ENCODE data around the gene NLE1.
"Not testable (repeated sequence)": the region's sequence is repeated elsewhere in the genome, so short reads cannot be mapped to it uniquely, and the experiment has no call there.

The NLE1 gene

GRCh38 chr17:35174835-35175334 lies 32.8 kb upstream of the NLE1 start:
- DNase-seq (ENCODE audit: low read depth), result no peak
- TF ChIP-seq POLR2A (IDR thresholded peaks at IDR 0.05; ENCODE audit: extremely low read depth, insufficient read length) (no peak), MYC (IDR thresholded peaks at IDR 0.05; ENCODE audit: low read depth, low read length) (no peak), CTCF (IDR thresholded peaks at IDR 0.05; ENCODE audit: low read depth, low read length) (no peak)
- TF ChIP-seq, protein P1, sequence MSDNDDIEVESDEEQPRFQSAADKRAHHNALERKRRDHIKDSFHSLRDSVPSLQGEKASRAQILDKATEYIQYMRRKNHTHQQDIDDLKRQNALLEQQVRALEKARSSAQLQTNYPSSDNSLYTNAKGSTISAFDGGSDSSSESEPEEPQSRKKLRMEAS (IDR thresholded peaks at IDR 0.05; ENCODE audit: low read depth, low read length), result no peak

GRCh38 chr17:35172321-35172720 lies 30.2 kb upstream of the NLE1 start:
- H3K4me3 ChIP-seq (ENCODE audit: low read depth, low read length); DNase-seq (ENCODE audit: low read depth): not testable (repeated sequence)

More at GRCh38 chr17:35174835-35175334, 32.8 kb upstream of the NLE1 start:
- H3K4me3 ChIP-seq (ENCODE audit: low read depth, low read length), result no peak overlapping the region

- TF ChIP-seq POLR2A (IDR thresholded peaks at IDR 0.05; ENCODE audit: extremely low read depth, insufficient read length), result no peak
- no peak for TF ChIP-seq CTCF (IDR thresholded peaks at IDR 0.05; ENCODE audit: low read depth, low read length)
- TF ChIP-seq, protein P1 (IDR thresholded peaks at IDR 0.05; ENCODE audit: low read depth, low read length), result no peak
- no peak for TF ChIP-seq MYC (IDR thresholded peaks at IDR 0.05; ENCODE audit: low read depth, low read length)
- no peak overlapping the region for H3K4me3 ChIP-seq (ENCODE audit: low read depth, low read length)
- DNase-seq (ENCODE audit: low read depth), result no peak
These were observed 29.7 kb upstream of the NLE1 start for GRCh38 chr17:35171834-35172233.

- DNase-seq (ENCODE audit: low read depth), result peak; percentile 23
- no peak overlapping the region for H3K4me3 ChIP-seq (ENCODE audit: low read depth, low read length)
- TF ChIP-seq POLR2A (IDR thresholded peaks at IDR 0.05; ENCODE audit: extremely low read depth, insufficient read length) (no peak), CTCF (IDR thresholded peaks at IDR 0.05; ENCODE audit: low read depth, low read length) (no peak), MYC (IDR thresholded peaks at IDR 0.05; ENCODE audit: low read depth, low read length) (no peak)
- TF ChIP-seq, protein P1 (IDR thresholded peaks at IDR 0.05; ENCODE audit: low read depth, low read length), result no peak
These were observed 29.1 kb upstream of the NLE1 start for GRCh38 chr17:35170968-35171771.

GRCh38 chr17:35169835-35170363 lies 27.8 kb upstream of the NLE1 start:
- DNase-seq (ENCODE audit: low read depth), result no peak
- no peak overlapping the region for H3K4me3 ChIP-seq (ENCODE audit: low read depth, low read length)
- TF ChIP-seq MYC (IDR thresholded peaks at IDR 0.05; ENCODE audit: low read depth, low read length) (no peak), POLR2A (IDR thresholded peaks at IDR 0.05; ENCODE audit: extremely low read depth, insufficient read length) (no peak), CTCF (IDR thresholded peaks at IDR 0.05; ENCODE audit: low read depth, low read length) (no peak)
- TF ChIP-seq, protein P1 (IDR thresholded peaks at IDR 0.05; ENCODE audit: low read depth, low read length), result no peak

DNA sequence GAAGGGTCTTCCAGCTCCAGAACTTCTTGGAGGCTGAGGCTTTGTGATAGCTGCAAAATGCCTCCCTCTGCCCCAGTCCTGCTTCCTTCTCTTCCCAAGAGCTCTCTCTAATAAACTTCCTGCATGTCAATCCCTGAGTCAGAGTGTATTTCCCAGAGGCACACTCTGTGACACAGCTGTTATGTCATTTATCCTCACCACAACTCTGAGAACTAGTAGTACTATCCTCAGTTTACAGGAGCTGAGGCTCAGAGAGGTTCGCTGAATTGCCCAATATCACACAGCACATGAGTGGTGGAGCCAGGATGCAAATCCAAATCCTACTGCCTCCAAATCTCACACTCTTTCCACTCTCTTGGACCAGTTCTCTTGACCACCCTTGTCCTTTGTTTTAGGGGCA lies 25.6 kb upstream of the NLE1 start:
- TF ChIP-seq, protein P1 (IDR thresholded peaks at IDR 0.05; ENCODE audit: low read depth, low read length), result no peak
- TF ChIP-seq POLR2A (IDR thresholded peaks at IDR 0.05; ENCODE audit: extremely low read depth, insufficient read length), result no peak
- TF ChIP-seq MYC (IDR thresholded peaks at IDR 0.05; ENCODE audit: low read depth, low read length), result no peak
- no peak for TF ChIP-seq CTCF (IDR thresholded peaks at IDR 0.05; ENCODE audit: low read depth, low read length)
- DNase-seq (ENCODE audit: low read depth), result no peak

More for the DNA sequence above, 25.6 kb upstream of the NLE1 start:
- no peak overlapping the region for H3K4me3 ChIP-seq (ENCODE audit: low read depth, low read length)

Data from NB4 (cell line).